8988T (cell line): ENCODE data around the gene TAF6.
"Not testable (repeated sequence)": the region's sequence is repeated elsewhere in the genome, so short reads cannot be mapped to it uniquely, and the experiment has no call there.

ENCODE experiments used
- DNase-seq: peaks from one replicate; pipeline ENCODE4 v3.0.0; 2011

The TAF6 gene

DNA sequence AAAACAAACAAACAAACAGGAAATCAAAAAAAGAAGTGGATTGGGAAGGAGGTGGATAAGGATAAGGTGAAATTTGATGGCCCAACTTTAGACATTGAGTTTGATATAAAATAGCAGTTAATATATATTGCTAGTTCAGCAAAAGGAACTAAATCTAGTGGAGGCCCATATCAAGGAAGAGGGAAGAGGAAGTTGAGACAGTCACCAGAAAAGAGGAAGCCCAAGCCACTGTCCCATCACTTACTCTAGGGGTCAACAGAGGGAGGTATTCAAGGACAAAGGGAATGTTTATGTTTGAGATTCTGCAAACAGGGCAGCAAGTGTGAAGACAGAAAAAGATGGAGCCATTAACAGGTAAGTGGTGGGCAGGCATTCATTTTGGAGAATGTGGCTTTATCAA, 33.2 kb upstream of the TAF6 start:
- DNase-seq, result no peak

DNA sequence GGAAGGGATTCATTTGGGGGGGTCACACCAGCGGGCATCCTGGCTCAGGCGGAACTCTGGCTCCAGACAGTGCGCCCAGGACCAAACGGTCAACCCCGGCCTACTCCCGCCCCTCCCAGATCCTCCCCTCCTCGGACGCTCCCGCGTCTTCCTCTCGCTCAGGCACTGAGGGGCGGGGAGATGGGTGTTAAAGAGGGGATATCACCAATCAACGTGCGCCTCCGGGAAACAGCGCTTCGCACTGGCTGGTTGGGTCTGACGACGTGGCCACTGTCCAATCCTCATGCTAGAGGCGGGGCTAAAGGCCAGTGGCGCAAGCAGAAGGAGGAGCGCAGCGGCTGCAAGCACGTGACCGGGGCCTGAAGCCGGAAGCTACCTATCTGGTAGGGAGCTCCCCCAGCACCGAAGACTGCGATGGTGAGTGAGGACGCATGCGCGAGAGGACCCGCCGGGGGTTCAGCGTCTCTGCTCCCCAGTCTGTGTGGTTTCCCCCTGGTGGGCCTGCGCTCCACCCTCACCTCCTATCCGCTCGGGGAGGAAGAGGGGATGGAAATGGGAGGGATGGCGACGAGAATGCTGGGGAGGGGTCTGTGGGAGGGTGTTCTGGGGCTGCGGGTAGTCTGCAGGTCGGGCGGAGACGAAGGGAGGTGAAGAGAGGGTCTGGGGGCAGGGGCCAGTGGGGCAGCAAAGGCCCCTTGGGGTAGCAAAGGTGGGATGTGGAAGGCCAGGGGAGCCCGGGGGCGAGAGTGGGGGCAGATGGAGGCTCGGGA, 29.6 kb upstream of the TAF6 start, which contains the start of gene LAMTOR4:
TSS of gene LAMTOR4 (plus strand) at position 360 of the 770 bp plus-strand sequence. CDS start at position 415, 55 bp downstream.
- peak; percentile 86 for DNase-seq

GRCh38 chr7:100148225-100148558, 29.0 kb upstream of the TAF6 start:
- DNase-seq, result no peak

DNA sequence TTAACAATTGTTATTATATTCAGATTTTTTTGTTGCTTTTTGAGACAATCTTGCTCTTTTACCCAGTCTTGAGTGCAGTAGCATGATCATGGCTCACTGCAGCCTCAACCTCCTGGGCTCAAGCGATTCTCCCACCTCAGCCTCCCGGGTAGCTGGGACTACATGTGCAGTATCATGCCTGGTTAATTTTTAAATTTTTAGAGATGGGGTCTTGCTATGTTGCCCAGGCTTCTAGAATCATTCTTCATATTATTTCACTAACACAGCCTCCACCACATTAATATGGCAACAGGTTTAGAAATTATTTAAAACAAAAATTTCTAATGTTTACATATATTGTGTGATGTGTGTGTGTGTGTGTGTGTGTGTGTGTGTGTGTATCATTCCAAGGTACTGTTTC, 28.1 kb upstream of the TAF6 start:
- DNase-seq, result no peak

DNA sequence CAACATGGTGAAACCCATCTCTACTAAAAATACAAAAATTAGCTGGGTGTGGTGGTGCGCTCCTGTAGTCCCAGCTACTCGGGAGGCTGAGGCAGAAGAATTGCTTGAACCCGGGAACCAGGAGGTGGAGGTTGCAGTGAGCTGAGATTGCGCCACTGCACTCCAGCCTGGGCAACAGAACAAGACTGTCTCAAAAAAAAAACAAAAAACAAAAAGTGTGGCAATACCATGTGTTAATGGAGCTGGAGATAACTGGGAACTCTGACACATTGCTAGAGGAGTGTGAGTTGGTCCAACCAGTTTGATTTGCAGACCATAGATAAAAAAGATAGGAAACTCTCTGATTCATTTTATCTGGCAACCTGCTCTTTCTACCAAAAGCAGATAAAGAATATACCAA, 27.2 kb upstream of the TAF6 start:
- DNase-seq, result not testable (repeated sequence)

GRCh38 chr7:100142461-100142860, 23.3 kb upstream of the TAF6 start:
- no peak for DNase-seq

DNA sequence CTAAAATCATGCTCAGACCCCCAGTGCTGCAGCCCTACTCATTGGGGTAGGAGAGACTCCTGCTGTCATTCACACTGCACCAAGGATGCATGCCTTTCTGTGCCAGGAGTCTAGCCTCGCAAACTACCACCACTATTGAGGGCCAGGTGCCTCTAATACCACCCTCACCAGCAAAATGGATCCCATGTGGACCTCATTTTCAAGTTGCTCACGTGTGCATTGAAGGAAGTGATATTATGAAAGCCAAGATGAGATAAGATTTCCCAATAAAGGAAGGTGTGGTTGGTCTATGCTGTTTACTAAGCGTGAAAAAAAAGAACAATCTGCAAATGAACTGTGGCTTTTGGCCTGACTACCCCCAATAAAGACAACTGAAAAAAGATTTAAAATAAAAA, 22.4 kb upstream of the TAF6 start:
- DNase-seq, result no peak

DNA sequence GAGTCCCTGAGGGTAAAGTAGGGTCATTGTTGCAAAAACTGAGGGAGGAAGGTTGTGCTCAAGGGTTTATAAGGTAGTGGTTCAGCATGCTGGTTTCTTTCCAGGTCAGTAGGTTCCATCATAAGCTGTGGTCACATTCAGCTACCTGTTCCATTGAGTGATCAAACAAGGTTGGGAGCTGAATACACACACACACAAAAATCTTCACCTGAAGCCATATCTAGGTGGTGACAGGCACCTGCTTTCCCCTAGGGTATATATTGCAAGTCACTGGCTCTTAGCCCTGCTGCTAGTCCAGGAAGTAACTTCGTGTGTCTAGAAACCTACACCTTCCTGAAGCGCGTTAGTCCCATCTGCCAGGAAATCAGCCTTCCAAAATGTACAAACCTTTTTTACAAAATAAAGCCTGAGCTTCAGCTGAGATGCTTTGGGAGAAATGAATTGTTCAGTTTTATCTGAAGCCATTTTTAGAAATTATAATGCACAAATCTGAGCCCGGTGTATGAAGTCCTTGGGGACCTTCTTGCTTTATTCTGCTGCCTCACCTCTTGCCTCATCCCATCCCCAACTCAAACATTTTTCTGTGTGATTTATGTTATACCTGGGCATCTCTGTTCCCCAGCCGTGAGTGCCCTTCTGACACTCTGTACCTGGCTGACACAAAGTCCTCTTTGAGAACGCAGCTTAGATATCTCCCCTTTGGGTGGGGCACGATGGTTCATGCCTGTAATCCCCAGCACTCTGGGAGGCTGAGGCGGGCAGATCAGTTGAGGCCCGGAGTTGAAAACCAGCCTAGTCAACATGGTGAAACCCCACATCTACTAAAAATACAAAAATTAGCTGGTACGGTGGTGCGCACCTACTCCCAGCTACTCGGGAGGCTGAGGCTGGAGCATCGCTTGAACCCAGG, 18.9 kb upstream of the TAF6 start:
- DNase-seq, result no peak

GRCh38 chr7:100132697-100133151, 13.6 kb upstream of the TAF6 start:
- DNase-seq, result no peak

DNA sequence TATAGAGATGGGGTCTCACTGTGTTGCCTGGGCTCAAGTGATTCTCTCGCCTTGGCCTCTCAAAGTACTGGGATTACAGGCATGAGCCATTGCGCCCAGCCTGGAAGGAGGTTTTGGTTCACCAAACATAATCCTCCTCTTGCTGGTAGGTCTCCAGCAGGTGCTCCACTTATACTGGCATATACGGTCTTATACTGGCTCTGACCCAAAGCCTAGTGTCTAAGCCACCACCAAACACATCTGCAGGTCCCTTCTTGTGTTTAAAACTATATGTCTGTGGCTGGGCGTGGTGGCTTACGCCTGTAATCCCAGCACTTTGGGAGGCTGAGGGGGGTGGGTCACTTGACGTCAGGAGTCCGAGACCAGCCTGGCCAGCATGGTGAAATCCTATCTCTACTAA, 13.0 kb upstream of the TAF6 start:
- DNase-seq, result no peak

DNA sequence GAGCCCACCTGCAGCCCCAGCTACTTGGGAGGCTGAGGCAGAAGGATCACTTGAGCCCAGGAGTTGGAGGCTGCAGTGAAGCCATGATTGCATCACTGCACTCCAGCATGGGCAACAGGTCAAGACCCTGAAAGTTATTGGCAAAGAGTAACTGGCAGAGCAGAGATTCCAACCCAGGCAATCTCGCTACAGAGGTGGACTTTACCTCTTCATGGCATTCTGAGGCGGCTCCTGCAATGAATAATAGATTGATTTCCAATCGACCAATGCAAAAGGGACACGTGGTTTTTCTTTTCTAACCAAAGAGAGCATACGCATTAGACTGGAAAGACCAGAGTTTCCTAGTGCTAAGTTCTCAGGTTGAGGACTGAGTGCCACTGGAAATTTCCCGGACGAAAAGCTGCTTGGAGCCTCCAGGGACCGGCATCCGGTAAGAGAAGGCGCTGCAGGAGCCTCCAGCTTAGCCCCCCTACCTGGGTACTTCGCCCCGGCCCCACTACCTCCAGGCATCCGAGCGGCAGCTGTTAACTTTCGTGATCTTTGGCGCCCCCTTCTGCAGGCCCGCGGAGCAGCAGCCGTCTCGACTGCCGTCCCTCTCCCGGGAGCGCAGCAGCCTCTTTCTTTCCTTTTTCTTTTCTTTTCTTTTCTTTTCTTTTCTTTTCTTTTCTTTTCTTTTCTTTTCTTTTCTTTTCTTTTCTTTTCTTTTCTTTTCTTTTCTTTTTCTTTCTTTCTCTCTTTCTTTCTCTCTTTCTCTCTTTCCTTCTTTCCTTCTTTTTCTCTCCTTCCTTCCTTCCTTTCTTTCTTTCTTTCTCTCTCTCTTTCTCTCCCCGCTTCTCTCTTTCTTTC, 11.7 kb upstream of the TAF6 start:
- peak; percentile 70 for DNase-seq

GRCh38 chr7:100130220-100130607, 11.1 kb upstream of the TAF6 start:
- DNase-seq, result not testable (repeated sequence)

DNA sequence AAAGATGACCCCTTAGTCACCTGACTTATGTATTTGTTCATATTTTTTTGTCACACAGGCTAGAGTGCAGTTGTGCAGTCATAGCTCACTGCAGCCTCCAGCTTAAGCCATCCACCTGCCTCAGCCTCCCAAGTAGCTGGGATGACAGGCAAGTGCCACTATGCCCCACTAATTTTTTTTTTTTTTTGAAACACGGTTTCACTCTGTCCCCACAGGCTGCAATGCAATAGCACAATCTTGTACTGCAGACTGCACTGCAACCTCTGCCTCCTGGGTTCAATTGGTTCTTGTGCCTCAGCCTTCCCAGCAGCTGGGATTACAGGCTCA, 9.4 kb upstream of the TAF6 start:
- DNase-seq, result no peak

DNA sequence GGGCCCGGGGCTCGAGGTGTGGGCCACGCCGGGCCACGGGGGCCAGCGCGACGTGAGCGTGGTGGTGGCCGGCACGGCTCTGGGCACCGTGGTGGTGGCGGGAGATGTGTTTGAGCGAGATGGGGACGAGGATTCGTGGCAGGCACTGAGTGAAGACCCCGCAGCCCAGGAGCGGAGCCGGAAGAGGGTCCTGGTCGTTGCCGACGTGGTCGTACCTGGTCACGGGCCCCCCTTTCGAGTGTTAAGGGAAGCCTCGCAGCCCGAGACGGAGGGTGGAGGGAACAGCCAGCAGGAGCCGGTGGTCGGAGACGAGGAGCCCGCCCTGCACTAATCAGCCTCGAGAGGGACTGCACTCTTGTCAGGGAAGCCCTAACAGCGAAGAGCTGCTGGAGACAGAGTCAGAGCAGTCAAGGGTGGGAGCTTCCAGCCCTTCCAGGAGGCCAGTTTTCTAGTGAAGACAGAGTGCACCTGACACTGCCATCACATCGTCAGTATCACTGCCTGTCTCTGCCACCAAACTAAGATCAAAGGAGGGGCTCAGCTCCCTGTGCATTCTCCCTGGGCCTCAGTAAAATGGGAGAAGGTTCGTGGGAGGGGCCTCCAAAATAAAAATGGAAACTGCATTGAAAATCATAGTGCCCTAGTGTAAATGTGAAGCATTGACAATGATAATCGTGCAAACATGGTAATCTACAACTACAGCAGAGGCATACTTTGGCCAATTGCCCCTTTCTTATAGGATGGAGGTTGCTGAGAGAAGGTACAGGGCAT, 8.9 kb upstream of the TAF6 start:
- DNase-seq, result no peak

GRCh38 chr7:100126931-100127865, 8.0 kb upstream of the TAF6 start, which contains the start of gene MBLAC1:
Gene MBLAC1, plus strand, starts transcription at chr7:100126967. Its CDS starts 429 bp downstream, at chr7:100127396.
- DNase-seq, result peak; percentile 65

DNA sequence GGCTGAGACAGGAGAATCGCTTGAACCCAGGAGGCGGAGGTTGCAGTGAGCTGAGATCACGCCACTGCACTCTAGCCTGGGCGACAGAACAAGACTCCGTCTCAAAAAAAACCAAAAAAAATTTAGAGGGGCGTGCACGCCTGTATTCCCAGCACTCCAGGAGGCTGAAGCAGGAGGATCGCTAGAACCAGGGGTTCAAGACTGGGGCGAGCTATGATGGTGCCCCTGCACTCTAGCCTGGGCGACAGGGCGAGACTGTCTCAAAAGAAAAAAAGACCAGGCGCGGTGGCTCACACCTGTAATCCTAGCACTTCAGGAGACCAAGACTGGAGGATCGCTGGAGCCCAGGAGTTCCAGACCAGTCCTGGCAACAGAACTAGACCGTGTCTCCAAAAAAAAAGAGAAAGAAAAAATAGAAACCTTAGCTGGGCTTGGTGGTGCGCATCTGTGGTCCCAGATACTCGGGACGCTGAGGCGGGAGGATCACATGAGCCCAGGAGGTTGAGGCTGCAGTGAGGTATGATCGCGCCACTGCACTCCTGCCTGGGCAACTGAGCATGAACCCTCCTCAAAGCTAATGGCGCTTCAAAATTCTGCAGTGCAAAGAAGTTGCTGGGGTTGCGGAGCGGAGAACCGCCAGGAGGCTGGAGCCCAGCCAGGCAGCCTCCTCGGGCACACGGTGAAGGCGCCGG, 7.2 kb upstream of the TAF6 start:
- DNase-seq, result no peak

GRCh38 chr7:100124301-100125230, 5.4 kb upstream of the TAF6 start:
- no peak for DNase-seq

DNA sequence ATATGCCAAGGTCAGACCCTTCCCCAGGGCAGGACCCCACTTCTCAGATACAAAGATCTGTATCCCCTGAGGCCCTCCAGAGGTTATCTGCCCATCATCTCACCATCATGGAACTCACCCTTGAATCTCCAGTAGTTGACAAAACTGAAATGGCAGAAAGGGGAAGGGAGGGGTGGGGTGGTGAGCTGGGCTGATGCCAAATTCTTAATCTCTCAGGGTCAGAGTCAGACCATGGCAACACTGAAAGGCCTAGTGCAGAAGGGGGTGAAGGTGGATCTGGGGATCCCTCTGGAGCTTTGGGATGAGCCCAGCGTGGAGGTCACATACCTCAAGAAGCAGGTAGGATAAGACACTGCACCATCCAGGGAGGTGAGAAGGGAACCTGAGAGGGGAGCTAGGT, 3.4 kb upstream of the TAF6 start:
- no peak for DNase-seq

- DNase-seq, result no peak
These were observed 2.9 kb upstream of the TAF6 start for GRCh38 chr7:100122067-100122466.

DNA sequence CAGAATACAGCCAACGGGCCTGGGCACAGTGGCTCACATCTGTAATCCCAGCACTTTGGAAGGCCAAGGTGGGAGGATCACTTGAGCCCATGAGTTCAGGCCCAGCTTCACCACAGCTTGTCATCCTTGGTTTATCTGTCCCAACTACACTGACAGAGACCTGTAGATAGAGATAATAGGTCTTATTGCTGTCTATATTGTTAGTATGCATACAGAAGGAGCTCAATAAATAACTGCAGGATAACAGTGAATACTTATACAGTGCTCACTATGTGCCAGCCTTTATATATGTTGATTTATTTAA, 1.5 kb upstream of the TAF6 start:
- DNase-seq, result no peak
